IPS-NIHi7 (cell line): ENCODE data around the gene SLC1A4.
"Not testable (repeated sequence)": the region's sequence is repeated elsewhere in the genome, so short reads cannot be mapped to it uniquely, and the experiment has no call there.

Experiments used
- DNase-seq: peaks from one replicate; pipeline ENCODE4 v3.0.0; 2012; ENCODE audit warnings: mixed read lengths; ENCODE audit errors: extremely low spot score

The SLC1A4 gene

GRCh38 chr2:65026154-65026553, 37.0 kb downstream of the SLC1A4 start:
- DNase-seq: no peak

GRCh38 chr2:65026704-65027464, 37.7 kb downstream of the SLC1A4 start:
- DNase-seq: no peak

- DNase-seq: no peak
Observed at GRCh38 chr2:65027616-65028244, 38.5 kb downstream of the SLC1A4 start.

GRCh38 chr2:65030476-65031332, 41.5 kb downstream of the SLC1A4 start:
- DNase-seq: no peak

GRCh38 chr2:65031341-65032018, 42.3 kb downstream of the SLC1A4 start:
- DNase-seq: peak; percentile 38

- no peak for DNase-seq
Observed at GRCh38 chr2:65032019-65032975, 43.1 kb downstream of the SLC1A4 start.

GRCh38 chr2:65033178-65033577, 44.0 kb downstream of the SLC1A4 start:
- no peak for DNase-seq

- DNase-seq: not testable (repeated sequence)
Observed at GRCh38 chr2:65033667-65034066, 44.5 kb downstream of the SLC1A4 start.

- DNase-seq: no peak
Observed at GRCh38 chr2:65035351-65035943, 46.2 kb downstream of the SLC1A4 start.

- no peak for DNase-seq
Observed at GRCh38 chr2:65037178-65037577, 48.0 kb downstream of the SLC1A4 start.

- DNase-seq: no peak
Observed at GRCh38 chr2:65039640-65040039, 50.4 kb downstream of the SLC1A4 start.

GRCh38 chr2:65040400-65041261, 51.4 kb downstream of the SLC1A4 start:
- DNase-seq: peak; percentile 86

- no peak for DNase-seq
Observed at GRCh38 chr2:65043001-65043400, 53.8 kb downstream of the SLC1A4 start.

- no peak for DNase-seq
Observed at GRCh38 chr2:65044097-65044735, 55.0 kb downstream of the SLC1A4 start.

- peak; percentile 52 for DNase-seq
Observed at GRCh38 chr2:65045651-65046050, 56.5 kb downstream of the SLC1A4 start.

- DNase-seq: no peak
Observed at GRCh38 chr2:65046633-65047407, 57.6 kb downstream of the SLC1A4 start.

GRCh38 chr2:65049010-65049639, 59.9 kb downstream of the SLC1A4 start:
- DNase-seq: peak; percentile 30

GRCh38 chr2:65050931-65051330, 61.7 kb downstream of the SLC1A4 start:
- no peak for DNase-seq
